Posterior vena cava (tissue), 2 donors: Measurements from ENCODE around the gene CD82. TPM values are rescaled to one million over a fixed set of nuclear protein-coding genes. Genes with fewer than 3 reads are reported as not detected.

Experiments
- DNase-seq: peaks from one replicate; pipeline ENCODE4 v3.0.0-alpha.2; 2020; ENCODE audit warnings: low spot score
- intact Hi-C, 2 donors: fragments of 100-400 bp; cut with DNase I; formaldehyde crosslinking; loops; one replicate each; pipeline versions ENCODE4 v1.14.1 to v1.14.2; 2022 to 2023
- long read RNA-seq, 2 donors: library from polyadenylated mRNA; unstranded; transcript quantifications; one replicate each; pipeline ENCODE4 v2.0.0, GENCODE V29; 2020 to 2021
- total RNA-seq, 2 donors: library from RNA; stranded (reverse); fragmentation: NEBNext Ultra II Directional; extraction: Animal tissue kit (Norgen Biotek cat#: 25700); gene quantifications; one replicate each; pipeline ENCODE4 v1.2.1, GENCODE V29; 2021
- donor health status: DM: yes; HTN: yes; CAD: no.
- donor health status: DM: yes; HTN: yes; CAD: no.

The CD82 gene, protein sequence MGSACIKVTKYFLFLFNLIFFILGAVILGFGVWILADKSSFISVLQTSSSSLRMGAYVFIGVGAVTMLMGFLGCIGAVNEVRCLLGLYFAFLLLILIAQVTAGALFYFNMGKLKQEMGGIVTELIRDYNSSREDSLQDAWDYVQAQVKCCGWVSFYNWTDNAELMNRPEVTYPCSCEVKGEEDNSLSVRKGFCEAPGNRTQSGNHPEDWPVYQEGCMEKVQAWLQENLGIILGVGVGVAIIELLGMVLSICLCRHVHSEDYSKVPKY
- 10 to 100 TPM; 26.8 to 28.6 TPM for total RNA-seq
- long read RNA-seq, donor 1, transcript CD82-201 (10 exons, 2,289 nt) = major isoform, 19 of 23 reads
- long read RNA-seq, donor 1, partial matches to known transcripts = 1 of 23 reads
- long read RNA-seq, donor 1, other reads (novel, unspliced or antisense) = 3 of 23 reads
- long read RNA-seq, donor 2, transcript CD82-201 (10 exons, 2,289 nt) = major isoform, 125 of 137 reads
- long read RNA-seq, donor 2, partial matches to known transcripts = 4 of 137 reads
- long read RNA-seq, donor 2, other reads (novel, unspliced or antisense) = 7 of 137 reads

DNA sequence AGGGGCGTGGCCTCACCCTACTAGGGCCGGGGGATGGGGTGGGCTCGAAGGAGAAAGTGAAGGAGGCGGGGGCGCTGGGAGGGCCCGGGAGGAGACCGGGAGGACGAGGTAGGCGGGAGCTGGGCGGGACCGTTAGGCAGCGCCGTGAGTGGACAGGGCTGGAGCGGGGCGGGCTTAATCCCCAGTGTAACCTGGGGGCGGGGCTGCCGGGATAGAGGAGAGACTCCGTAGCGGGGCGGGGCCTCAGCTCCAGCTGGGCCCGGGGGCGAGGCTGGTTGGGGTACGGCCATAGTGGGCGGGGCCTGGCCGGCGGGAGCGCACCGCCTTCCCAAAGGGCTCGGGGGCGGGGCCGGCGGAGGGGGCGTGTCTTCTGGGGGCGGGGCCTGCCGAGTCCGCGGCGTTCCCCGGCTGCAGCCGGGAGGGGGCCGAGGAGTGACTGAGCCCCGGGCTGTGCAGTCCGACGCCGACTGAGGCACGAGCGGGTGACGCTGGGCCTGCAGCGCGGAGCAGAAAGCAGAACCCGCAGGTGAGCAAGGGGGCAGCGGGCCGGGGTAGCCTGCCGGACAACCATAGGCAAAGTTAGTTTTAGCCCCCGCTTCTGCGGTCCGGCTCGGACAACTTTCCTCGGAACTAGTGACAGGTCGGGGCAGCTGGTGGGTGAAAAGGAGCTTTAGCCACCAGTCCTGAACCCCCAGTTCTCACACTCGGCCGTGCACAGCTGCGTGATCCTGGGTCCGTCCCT, at the start of gene CD82:
TSS of gene CD82 (plus strand) at position 453 of the 742 bp plus-strand sequence. CDS start 29,000 bp downstream, outside the sequence.
- DNase-seq = peak; percentile 100
- intact Hi-C loops = loop anchor here in 1 of 2 donors (10.0 kb wide), 1 partner anchor 349 kb away; no protein-coding TSS in a partner anchor

DNA sequence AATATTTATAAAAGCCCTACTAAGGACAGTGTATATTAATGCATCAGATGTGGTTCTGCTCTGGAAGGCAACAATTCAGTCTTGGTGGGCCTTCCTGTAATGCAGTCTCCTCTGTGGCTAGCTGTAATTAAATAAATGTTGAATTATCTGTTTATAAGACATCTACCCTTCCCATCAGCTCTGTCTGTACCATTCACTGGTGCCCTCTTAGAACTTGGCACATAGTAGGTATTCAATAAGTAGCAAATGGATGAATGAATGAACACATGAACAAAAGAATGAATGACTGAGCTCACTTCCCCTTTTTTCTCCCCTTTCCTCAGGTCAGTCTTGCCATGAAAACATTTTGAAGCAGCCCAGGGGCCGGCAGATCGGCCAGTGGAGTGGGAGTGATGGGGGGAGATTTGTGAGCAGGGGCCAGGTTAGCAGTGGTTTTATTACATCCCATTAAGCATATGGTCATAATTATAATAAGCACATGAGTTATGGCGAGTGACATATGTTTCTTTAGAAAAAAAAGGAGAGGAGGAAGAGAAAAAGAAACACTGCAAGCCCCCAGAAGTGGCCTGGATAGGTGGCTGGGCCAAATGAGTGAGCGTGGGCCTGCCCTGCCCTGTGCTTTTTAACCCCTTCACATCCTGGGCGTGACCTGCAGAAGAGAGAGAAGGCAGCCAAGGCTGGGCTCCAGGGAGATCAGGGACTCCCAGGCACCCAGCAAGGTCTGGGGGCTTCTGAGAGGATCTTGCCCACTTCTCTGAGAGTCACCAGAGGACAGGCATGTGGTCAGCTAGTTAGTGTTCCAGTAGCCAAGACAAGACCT, 48.6 kb upstream of the CD82 start:
- intact Hi-C loops = no loop called here

DNA sequence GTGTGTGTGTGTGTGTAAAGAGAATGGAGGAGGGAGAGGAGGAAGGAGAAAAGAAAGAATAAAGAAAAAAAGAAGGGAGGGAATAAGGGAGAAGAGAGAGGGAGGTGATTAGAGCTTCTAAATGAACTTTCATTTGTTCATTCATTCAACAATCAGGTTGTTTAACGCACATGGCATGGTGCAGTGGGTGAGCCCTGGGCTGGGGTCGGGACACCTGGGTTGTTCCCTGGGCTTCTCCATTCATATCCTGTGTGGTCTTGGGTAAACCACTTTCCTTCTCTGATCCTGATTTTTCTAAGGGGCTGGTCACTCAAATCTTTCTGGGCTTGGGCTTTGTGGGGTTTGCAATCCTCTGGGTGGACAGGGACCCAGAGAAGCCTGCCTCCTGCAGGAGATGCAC, 47.9 kb upstream of the CD82 start:
- no peak for DNase-seq
- intact Hi-C loops = no loop called here

More for the DNA sequence above, 48.6 kb upstream of the CD82 start:
- no peak for DNase-seq

DNA sequence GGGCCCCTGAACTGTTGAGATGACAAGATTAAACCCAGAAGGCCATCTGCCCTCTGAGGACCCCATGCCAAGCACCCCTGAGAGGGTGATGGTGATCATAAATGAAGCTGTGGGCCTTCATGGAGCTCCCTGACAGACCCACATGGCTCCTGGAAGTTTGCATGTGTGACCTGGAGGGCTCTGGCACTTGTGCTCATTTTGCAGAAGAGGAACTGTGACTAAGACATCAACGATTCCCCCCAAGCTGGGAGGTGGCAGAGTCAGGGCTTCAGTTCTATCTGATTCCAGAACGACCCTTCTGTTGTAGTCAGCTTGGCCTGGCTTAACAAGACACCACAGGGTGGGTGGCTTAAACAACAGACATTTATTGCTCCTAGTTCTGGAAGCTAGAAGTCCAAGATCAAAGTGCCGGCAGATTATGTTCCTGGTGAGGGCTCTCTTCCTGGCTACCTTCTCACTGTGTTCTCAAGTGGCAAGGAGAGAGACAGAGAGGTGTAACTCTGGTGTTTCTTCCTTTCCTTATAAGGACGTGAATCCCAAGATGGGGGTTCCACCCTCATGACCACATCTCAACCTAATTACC, 46.4 kb upstream of the CD82 start:
- DNase-seq = no peak
- intact Hi-C loops = no loop called here

DNA sequence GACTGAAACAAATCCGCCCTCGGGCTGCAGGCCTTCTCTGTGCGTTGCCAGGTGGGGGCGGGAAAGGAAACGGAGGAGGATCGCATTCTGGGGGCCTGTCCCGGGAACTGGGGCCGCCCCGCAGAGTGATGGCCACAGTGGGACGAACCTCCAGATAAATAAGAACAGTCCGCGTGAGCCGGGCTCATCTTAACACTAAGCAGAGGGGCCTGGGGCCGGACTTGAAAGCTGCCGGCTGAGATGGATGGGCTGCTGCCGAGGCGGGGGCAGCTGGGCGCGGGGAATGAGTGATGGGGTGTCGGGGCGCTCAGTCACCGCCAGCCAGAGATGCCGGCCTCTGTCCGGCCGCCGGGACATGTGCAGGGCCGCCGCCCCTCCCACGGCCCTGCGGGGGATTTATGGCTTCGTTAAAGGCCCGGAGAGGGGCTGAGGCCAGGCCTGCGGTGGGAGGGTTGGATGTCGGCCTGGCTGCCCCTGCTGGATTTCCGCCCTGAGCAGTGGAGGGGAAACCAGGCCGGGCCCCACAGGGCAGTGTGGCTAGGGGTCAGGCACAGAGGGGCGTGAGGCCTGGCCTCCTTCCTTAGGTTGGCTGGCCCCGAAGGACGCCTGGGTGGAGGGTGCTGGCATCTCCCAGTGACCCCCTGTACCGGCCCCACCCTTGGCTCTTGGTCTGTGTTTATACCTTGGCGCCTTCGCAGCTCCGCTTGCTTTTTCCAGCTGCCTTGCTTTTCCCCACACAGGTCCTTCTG, 45.3 kb upstream of the CD82 start:
- intact Hi-C loops = no loop called here
- no peak for DNase-seq

DNA sequence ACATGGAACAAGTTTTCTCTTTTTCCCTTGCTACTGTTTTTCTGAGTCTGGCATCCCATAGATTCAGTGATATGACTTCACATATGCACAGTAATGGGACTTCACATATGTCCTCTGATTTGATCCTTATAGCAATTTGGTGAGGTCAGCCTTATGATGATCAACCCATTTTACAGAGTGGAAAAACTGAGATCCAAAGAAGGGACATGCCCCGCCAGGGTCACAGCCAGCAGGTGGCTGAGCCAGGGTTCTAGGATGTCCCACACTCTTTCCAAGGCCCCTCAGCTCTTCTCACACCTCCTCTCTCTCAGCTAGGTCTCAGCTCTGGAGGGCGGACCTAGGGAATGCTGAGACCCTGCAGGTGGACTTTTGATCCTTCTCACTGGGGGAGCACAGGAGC, 44.3 kb upstream of the CD82 start:
- DNase-seq = no peak
- intact Hi-C loops = no loop called here

DNA sequence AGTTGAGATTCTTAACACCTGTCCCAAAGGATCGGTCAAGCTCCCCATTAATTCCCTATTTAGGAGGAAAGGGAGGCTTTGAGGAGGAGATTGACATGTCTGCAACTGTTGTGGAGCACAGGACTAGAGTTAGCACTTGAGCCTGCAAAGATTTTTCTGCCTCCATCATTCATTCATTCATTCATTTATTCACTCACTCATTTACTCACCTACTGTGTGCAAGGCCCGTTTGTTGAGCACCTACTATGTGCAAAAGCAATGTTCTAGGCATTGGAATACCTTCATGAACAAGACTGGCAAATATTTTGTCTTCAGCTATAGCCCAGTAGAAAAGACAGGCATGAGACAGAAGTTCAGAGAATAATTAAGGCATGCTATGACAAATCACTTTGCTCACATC, 43.2 kb upstream of the CD82 start:
- no peak for DNase-seq
- intact Hi-C loops = no loop called here

DNA sequence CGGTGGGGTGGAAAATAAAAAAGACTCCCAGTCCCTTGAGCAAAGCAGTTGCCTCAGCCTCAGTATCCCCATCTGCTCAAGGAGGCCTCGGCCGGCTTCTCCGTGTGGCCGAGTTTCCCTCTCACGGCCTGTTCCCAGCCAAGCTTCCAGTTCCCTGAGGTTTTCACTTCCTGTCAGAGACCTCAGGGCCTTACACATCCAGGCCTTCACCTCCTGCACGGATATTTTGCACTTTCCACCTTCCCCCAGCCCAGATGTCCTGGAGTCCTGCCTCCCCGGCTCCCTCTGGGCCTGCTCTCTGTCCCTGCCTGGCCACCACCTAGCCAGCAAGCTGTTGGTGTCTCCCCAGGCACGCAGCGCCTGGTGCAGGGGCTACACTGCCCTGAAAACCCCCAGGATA, 41.1 kb upstream of the CD82 start:
- intact Hi-C loops = no loop called here
- DNase-seq = no peak

DNA sequence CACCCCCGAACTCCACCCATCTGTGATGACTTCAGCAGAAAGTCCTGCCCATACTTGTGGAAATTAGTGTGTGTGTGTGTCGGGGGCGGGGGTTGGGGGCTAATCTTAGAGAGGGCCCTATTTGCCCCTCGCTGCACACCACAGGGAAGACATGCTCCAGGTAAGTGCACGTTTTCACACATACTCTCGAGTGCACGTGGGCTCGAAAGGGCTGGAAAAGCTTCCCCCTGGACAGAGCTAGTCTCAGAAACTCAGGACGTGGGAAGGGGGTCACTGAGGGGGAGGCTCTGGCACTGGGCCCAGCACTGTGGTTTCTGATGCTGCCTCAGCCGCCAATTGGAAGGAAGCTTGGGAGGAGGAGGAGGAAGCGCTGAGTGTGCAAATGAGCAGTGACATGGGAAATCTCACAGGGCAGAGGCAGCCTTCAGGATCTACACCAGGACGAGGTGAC, 40.7 kb upstream of the CD82 start:
- intact Hi-C loops = no loop called here
- no peak for DNase-seq

DNA sequence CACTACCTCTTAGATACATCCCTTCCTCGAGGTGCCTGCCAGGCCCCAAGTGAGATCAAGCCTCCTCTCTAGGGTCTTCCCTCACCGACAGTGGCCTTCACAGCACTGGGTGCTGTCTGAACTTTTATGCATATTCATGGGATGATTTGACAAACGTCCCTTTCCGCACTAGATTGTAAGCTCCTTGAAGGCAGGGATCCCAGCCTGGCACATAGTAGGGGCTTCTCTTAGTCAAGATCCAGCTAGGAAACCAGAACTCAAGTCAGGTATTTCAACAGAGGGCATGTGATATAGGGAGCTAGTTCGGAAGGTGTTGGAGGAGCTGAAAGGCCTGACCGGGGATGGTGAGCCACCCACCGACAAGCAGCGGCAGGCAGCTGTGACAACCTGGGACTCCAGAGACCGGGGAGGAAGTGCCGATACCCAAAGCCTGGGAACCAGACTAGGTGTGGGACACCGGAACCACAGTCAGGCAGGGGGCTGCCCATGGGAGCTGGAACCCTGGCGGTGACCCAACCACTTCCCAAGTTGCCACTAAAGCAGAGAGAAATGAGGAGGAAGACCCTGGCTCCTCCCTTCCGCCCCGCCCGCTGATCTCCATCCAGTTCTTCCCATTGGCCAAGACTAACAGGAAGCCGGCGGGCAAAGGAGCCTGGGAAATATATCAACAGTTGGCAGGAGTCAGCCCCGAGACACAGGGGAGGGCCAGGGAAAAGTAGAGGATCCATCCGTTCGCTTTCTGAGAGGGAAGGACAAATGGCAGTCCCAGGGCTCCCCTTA, 39.8 kb upstream of the CD82 start:
- peak; percentile 79 for DNase-seq
- intact Hi-C loops = no loop called here

DNA sequence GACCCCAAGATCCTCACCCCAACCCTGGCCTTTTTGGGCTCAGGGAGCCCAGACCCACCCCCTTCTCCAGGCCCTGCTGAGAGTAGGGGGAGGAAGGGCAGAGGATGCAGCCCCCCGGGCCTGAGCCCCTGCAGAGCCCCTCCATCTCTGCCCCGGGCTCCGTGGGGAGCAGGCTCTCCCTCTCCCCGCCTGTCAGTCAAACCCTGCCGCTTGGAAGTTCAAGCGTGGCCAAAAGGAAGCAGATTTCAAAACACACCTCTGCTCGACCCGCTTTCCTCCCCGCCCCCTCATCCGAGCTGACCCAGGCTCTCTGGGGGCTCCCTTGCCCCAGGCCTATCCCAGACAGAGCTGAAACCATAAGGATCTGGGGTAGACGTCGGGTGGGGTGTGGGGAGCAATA, 39.0 kb upstream of the CD82 start:
- peak; percentile 29 for DNase-seq
- intact Hi-C loops = no loop called here

DNA sequence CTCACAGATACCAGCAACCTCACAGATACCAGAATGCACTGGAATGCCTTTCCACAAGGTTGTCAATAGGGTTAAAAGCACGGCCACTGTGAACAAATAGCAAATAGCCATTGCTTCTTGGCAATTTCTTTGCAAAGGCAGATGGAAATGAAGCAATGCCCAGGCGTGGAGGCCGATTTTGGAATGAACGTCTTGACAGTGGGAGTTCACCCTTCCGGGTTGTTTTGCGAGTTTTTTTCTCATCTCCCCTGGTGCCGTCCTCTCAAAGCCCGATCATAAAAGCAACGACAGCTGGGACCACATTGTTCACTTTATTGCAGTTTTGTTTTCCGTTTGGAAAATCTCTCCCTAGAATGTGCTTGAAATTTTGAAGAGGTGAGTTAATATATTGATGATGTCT, 38.0 kb upstream of the CD82 start:
- intact Hi-C loops = no loop called here
- DNase-seq = peak; percentile 46

DNA sequence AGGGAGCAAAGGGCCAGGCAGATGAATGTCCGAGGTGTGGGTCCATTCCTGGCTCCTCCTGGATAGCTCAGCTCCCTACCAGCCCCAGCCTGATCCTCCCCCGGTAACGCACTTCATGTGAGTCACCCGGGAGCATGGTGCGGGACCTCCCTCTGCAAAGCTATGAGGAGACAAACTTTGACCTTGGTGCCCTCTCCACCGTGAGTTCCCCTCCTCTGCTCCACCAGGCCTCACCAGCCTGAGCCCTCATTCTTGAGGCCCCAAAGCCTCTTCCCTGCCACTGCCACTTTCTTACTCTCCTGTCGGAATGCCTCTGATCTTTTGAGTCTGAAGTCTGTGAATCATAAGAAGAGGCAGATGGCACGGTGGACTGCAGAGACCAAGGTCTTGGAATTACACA, 37.4 kb upstream of the CD82 start:
- intact Hi-C loops = no loop called here
- DNase-seq = peak; percentile 47

DNA sequence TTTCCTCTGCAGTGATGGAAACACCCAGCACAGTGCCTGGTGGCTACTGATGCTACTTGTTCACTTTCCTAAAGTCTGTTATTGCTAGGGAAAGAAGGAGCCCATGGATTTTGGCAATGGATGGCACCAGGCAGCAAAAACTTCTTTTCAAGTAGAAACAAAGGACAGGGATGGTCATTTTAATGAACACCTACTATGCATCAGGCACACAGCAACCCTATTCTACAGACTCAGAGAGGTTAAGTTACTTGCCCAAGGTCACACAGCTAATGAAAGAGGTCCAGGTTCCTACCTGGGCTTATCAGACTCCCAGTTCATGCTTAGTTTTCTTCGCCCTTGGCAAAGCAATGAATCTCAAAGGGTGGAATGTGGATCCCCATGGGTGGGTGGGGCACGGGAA, 36.9 kb upstream of the CD82 start:
- DNase-seq = no peak
- intact Hi-C loops = no loop called here

DNA sequence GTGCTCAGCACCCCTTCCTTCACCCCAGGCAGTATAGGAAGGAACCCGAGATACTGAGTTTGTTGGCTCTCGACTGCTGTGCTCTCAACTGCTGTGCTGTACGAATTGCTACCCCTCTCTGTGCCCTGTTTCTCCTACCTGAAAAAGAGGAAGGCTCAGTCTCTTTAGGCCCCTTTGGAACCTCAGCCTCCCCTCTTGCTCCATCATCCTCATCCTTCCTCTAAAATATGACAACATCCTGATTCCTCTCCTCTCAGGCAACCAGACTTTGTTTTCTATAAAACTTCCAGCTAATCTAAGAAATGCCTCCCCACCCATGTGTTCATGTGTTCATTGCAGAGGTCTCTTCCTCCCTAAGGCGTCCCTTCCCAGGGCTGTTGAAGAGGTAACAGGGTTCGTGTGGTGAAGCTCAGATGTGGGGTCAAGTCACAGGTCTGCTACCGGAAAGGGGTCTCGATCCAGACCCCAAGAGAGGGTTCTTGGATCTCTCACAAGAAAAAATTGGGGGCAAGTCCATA, 35.5 kb upstream of the CD82 start:
- intact Hi-C loops = loop anchor here in 1 of 2 donors (10.0 kb wide), 1 partner anchor 415 kb away; no protein-coding TSS in a partner anchor
- DNase-seq = no peak

DNA sequence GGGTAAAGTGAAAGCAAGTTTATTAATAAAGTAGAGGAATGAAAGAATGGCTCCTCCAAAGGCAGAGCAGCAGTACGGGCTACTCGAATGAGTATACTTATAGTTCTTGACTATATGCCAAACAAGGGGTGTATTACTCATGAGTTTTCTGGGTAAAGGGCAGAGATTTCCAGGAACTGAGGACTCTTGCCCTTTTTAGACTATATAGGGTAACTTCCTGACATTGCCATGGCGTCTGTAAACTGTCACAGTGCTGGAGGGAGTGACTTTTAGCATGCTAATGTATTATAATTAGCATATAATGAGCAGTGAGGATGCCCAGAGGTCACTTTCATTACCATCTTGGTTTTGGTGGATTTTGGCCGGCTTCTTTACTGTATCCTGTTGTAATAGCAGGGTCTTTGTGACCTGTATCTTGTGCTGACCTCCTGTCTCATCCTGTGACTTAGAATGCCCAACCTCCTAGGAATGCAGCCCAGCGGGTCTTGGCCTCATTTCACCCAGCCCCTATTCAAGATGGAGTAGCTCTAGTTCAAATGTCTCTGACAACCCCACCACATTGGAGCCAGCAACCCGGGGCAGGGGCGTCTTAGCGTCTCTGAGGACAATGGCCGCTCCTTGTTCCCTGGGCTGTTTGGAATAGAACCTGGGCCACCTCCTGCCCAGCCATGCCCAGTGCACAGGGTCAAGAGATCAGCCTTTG, 34.9 kb upstream of the CD82 start:
- intact Hi-C loops = loop anchor here in 1 of 2 donors (10.0 kb wide), 1 partner anchor 416 kb away; no protein-coding TSS in a partner anchor
- no peak for DNase-seq

DNA sequence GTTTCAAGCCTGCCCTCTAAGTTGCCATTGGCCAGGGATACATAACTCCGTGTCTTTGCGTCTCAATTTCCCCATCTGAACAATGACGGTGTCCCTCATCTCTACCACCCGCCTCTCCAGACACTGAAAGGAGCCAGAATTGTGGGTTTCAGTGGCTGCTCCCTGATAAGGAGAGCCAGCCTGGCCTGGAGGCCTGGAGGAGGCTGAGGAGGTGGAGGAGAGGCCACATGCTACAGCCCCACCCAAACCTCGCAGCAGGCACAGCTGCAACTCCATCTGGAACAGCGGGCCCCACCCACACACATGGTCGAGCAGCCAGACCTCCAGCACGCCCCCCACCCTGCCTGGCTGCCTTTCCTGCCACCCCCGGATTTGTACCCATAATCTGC, 34.4 kb upstream of the CD82 start:
- DNase-seq = no peak
- intact Hi-C loops = loop anchor here in 1 of 2 donors (10.0 kb wide), 1 partner anchor 416 kb away; no protein-coding TSS in a partner anchor
